Prostate gland (tissue), 2 donors: ENCODE results near the gene CHKA.

Source experiments
- CTCF ChIP-seq, 4 experiments: fragments of 200-600 bp in 2 of 4; fragments of 450-650 bp in 2 of 4; sonication (generic) in 2 of 4; IDR thresholded peaks; 1 replicate in 3 of 4; 2 replicates in 1 of 4; pipeline ENCODE4 v1.5.1; 2016 to 2019; ENCODE audit warnings: antibody characterized with exemption in 4 of 4, mild to moderate bottlenecking in 2 of 4, moderate library complexity in 2 of 4
- POLR2A ChIP-seq: fragments of 450-650 bp; IDR thresholded peaks from one replicate; pipeline ENCODE4 v1.6.1; 2016; ENCODE audit warnings: antibody characterized with exemption, mild to moderate bottlenecking

- no peak for TF ChIP-seq CTCF (IDR thresholded peaks at IDR 0.05)
- no peak for TF ChIP-seq POLR2A
Measured at GRCh38 chr11:68009391-68010089, 111.6 kb downstream of the CHKA start.
